Stimulated activated memory B cell treated with anti-CD40 and anti-IgM and Interleukin-4, amounts not matched to agents 10 μg/mL and 1 μg/mL and 100 μg/mL, for 72 hours (primary cell): ENCODE measurements around the gene ARIH2.

Source experiments
- ATAC-seq: fragments of 150-1000 bp; cut with Tn5 transposase; 2 replicates; pipeline ENCODE4 v1.10.0; 2021
- H3K27ac Mint-ChIP-seq: one replicate; pipeline ENCODE4 v1.8.0; 2022; ENCODE audit warnings: mild to moderate bottlenecking, mixed read lengths
- H3K27me3 Mint-ChIP-seq: one replicate; pipeline ENCODE4 v1.8.0; 2022; ENCODE audit warnings: mixed read lengths
- H3K36me3 Mint-ChIP-seq: one replicate; pipeline ENCODE4 v1.8.0; 2022; ENCODE audit warnings: mixed read lengths
- H3K4me1 Mint-ChIP-seq: one replicate; pipeline ENCODE4 v1.8.0; 2022; ENCODE audit warnings: mixed read lengths
- H3K4me3 Mint-ChIP-seq: one replicate; pipeline ENCODE4 v1.8.0; 2022; ENCODE audit warnings: mild to moderate bottlenecking, moderate library complexity, mixed read lengths
- H3K9me3 Mint-ChIP-seq: one replicate; pipeline ENCODE4 v1.8.0; 2022; ENCODE audit warnings: mixed read lengths

The ARIH2 gene

GRCh38 chr3:48949376-48949717, 30.7 kb downstream of the ARIH2 start:
- Mint-ChIP-seq H3K36me3 (peaks cover 24% of the 10 kb centered on the region), H3K9me3 (no peaks in the 10 kb centered on the region), H3K4me1 (peaks cover 53% of the 10 kb centered on the region), H3K27ac (peak overlapping the region; percentile 27), H3K27me3 (no peaks in the 10 kb centered on the region), H3K4me3 (no peak overlapping the region)
- no peak for ATAC-seq

- H3K4me3 Mint-ChIP-seq: no peak overlapping the region
- ATAC-seq: no peak
- H3K4me1 Mint-ChIP-seq: peaks cover 46% of the 10 kb centered on the region
- no peaks in the 10 kb centered on the region for H3K9me3 Mint-ChIP-seq
- H3K27ac Mint-ChIP-seq: peak overlapping the region; percentile 27
- no peaks in the 10 kb centered on the region for H3K27me3 Mint-ChIP-seq
- peaks cover 20% of the 10 kb centered on the region for H3K36me3 Mint-ChIP-seq
Measured at GRCh38 chr3:48950051-48950450, 31.4 kb downstream of the ARIH2 start.

DNA sequence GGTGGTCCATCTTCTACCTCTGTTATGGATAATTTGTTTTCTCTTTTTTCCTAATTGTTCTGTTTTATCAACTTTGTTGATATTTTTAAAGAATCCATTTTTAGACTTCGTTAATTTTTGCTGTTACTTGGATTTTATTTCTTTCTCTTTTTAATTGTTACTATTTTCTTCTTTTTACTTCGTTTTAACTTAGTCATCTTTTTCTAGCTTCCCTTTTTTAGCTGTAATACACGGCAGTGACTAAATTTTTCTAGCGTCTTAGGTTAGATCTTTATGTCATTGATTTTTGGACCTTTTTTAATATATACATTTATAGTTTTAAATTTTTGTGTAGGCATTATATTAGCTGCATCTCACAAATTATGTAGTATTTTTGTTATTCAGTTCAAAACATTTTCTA, 33.1 kb downstream of the ARIH2 start:
- Mint-ChIP-seq H3K27ac (no peak overlapping the region), H3K4me1 (peaks cover 35% of the 10 kb centered on the region), H3K27me3 (no peaks in the 10 kb centered on the region), H3K36me3 (peaks cover 22% of the 10 kb centered on the region), H3K4me3 (no peak overlapping the region), H3K9me3 (no peaks in the 10 kb centered on the region)
- no peak for ATAC-seq

GRCh38 chr3:48952510-48953118, 34.0 kb downstream of the ARIH2 start:
- Mint-ChIP-seq H3K9me3 (no peaks in the 10 kb centered on the region), H3K4me1 (peaks cover 32% of the 10 kb centered on the region), H3K27me3 (no peaks in the 10 kb centered on the region), H3K27ac (no peak overlapping the region), H3K4me3 (no peak overlapping the region), H3K36me3 (peaks cover 27% of the 10 kb centered on the region)
- peak; percentile 47 for ATAC-seq

GRCh38 chr3:48957006-48957705, 38.5 kb downstream of the ARIH2 start:
- no peaks in the 10 kb centered on the region for H3K9me3 Mint-ChIP-seq
- no peak overlapping the region for H3K27ac Mint-ChIP-seq
- no peaks in the 10 kb centered on the region for H3K27me3 Mint-ChIP-seq
- H3K4me3 Mint-ChIP-seq: no peak overlapping the region
- peaks cover 33% of the 10 kb centered on the region for H3K36me3 Mint-ChIP-seq
- no peak for ATAC-seq
- peaks cover 12% of the 10 kb centered on the region for H3K4me1 Mint-ChIP-seq

DNA sequence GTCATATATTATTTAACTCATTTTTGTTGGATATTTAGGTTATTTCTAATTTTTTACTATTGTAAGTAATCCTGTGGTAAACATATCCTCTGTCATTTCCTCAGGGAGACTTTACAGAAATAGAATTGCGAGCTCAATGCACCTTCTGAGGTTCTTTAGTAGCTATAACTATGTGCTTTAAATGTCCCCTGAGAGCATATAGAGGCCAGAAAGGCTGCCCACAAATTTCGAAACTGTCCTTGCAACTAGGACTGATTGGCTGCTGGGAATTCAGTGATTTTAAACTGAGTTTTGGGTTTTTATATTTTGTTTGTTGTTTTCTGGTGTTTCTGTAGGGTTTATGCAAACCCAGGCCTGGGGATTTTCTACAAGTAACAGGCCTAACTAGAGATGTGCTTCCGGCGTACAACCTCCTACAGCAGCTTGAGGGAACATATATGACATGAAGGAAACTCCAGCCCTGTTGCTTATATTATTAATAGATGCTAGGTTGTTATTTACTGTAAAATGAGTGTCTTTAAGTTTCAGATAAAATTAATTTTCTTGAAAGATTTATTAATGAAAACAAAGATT, 42.3 kb downstream of the ARIH2 start:
- Mint-ChIP-seq H3K9me3 (no peaks in the 10 kb centered on the region), H3K4me1 (no peaks in the 10 kb centered on the region), H3K27me3 (no peaks in the 10 kb centered on the region), H3K27ac (no peak overlapping the region), H3K4me3 (no peak overlapping the region), H3K36me3 (peaks cover 35% of the 10 kb centered on the region)
- no peak for ATAC-seq

DNA sequence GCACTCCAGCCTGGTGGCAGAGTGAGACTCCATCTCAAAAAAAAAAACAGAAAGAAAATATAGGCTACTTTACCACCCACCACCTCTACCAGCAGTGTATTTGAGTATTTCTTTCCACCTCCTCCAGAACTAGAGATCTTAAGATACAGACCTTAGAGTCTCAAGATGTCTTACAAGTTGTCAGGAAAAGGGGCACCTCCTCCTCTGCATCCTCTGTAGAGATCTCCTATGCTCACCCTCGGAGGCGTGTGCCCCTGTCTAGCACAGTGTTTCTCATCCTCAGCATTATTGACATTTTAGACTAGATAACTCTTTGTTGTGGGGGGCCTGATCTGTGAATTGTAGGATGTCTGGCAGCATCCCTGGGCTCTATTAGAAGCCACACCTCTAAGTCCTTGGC, 43.7 kb downstream of the ARIH2 start:
- H3K27ac Mint-ChIP-seq: no peak overlapping the region
- H3K27me3 Mint-ChIP-seq: no peaks in the 10 kb centered on the region
- H3K4me1 Mint-ChIP-seq: no peaks in the 10 kb centered on the region
- no peak for ATAC-seq
- no peak overlapping the region for H3K4me3 Mint-ChIP-seq
- peaks cover 35% of the 10 kb centered on the region for H3K36me3 Mint-ChIP-seq
- H3K9me3 Mint-ChIP-seq: no peaks in the 10 kb centered on the region

DNA sequence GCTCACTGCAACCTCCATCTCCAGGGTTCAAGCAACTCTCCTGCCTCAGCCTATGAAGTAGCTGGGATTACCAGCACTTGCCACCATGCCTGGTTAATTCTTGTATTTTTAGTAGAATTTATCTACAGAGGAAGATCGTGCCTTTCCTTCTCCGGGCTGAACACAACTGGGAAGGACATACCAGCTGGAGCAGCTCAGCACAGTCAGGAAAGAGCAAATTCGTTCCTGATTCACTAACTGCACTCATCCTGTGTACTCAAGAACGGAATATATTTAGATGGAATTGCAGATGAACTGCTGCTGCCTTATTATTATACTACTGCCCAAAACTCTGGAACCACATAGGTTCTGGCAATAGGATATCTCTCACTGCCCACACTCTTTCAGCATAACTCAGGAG, 44.3 kb downstream of the ARIH2 start:
- H3K27me3 Mint-ChIP-seq: no peaks in the 10 kb centered on the region
- peaks cover 32% of the 10 kb centered on the region for H3K36me3 Mint-ChIP-seq
- H3K9me3 Mint-ChIP-seq: no peaks in the 10 kb centered on the region
- no peak overlapping the region for H3K27ac Mint-ChIP-seq
- H3K4me1 Mint-ChIP-seq: no peaks in the 10 kb centered on the region
- no peak for ATAC-seq
- no peak overlapping the region for H3K4me3 Mint-ChIP-seq

GRCh38 chr3:48963591-48963990, 44.9 kb downstream of the ARIH2 start:
- Mint-ChIP-seq H3K4me3 (no peak overlapping the region), H3K27ac (no peak overlapping the region), H3K4me1 (no peaks in the 10 kb centered on the region), H3K36me3 (peaks cover 37% of the 10 kb centered on the region), H3K9me3 (no peaks in the 10 kb centered on the region), H3K27me3 (no peaks in the 10 kb centered on the region)
- no peak for ATAC-seq

DNA sequence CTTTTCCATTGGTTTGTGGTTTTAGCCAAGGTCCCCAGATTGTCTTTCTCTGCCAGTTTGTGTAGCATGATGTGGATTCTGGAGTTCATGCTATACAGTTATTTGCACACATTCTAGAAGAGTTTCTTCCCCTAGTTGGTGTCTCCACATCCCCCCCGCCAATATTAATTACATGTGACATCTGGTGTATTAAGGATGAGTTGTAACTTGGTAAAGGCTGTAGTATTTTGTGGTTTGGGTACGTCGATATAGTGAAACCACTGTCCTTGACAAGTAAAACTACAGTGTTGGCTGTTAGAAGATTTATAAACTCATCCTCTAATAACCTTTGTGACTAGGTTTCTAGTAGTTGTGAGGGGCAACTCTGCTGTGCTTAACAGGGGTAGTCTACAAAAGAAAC, 47.7 kb downstream of the ARIH2 start:
- Mint-ChIP-seq H3K27ac (no peak overlapping the region), H3K36me3 (peaks cover 61% of the 10 kb centered on the region), H3K4me1 (no peaks in the 10 kb centered on the region), H3K4me3 (no peak overlapping the region), H3K9me3 (no peaks in the 10 kb centered on the region), H3K27me3 (no peaks in the 10 kb centered on the region)
- ATAC-seq: no peak

DNA sequence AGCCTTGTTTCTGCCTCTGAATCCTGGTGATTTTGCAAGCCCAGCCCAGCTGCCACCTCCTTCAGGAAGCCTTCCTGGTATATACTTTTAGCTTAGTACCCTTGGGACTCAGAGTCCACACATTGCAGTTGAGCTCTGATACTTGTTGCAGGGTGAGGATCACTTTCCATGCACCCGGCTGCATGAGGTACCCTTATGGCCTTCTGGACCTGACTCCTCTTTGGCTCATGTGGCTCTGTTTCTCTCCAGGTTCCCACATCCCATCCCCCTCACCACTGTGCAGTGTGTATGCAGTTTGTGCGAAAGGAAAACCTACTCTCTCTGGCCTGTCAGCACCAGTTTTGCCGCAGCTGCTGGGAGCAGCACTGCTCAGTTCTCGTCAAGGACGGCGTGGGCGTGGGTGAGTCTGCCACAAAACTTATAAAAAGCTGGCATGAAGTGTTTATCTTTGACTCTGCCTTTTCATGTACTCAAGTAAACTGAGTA, 48.3 kb downstream of the ARIH2 start:
- Mint-ChIP-seq H3K36me3 (peaks cover 62% of the 10 kb centered on the region), H3K27ac (no peak overlapping the region), H3K4me3 (no peak overlapping the region), H3K4me1 (no peaks in the 10 kb centered on the region), H3K27me3 (no peaks in the 10 kb centered on the region), H3K9me3 (no peaks in the 10 kb centered on the region)
- ATAC-seq: no peak

DNA sequence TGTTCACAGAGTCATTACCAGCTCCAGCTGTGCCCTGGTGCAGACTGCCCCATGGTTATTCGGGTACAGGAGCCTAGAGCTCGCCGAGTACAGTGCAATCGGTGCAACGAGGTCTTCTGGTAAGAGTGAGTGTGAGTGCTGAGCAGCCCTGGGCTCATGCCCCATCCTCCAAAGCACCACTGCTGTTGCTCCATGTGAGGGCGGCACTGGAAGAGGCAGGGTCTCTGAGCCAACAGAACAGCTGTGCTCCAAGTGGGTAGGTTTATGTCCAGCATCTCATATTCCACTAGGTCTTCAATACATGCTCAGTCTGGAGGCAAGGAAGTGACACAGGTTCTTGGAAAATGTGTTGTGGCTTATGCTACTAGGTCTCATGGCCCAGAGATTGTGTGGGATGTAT, 51.9 kb downstream of the ARIH2 start:
- Mint-ChIP-seq H3K27ac (no peak overlapping the region), H3K9me3 (no peaks in the 10 kb centered on the region), H3K4me1 (no peaks in the 10 kb centered on the region), H3K27me3 (no peaks in the 10 kb centered on the region), H3K36me3 (peaks cover 67% of the 10 kb centered on the region), H3K4me3 (no peak overlapping the region)
- ATAC-seq: no peak

GRCh38 chr3:48974076-48974864, 55.6 kb downstream of the ARIH2 start:
- ATAC-seq: no peak
- Mint-ChIP-seq H3K9me3 (no peaks in the 10 kb centered on the region), H3K27ac (no peak overlapping the region), H3K27me3 (no peaks in the 10 kb centered on the region), H3K4me1 (no peaks in the 10 kb centered on the region), H3K36me3 (peaks cover 66% of the 10 kb centered on the region), H3K4me3 (no peak overlapping the region)

DNA sequence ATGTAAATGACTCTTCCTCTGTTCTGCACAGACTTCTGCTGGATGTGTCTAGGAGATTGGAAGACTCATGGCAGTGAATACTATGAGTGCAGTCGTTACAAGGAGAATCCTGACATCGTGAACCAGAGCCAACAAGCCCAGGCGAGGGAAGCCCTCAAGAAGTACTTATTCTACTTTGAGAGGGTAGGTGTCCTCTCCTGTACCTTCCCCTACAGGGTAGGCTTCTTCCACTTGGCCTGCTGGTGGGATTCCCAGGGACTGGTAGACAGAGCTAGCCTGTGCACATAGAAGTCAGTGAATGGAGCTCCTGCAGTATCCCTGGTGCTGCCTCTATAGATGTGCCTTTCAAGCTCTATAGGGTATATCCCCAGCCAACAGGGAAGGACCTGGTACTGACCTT, 60.8 kb downstream of the ARIH2 start:
- ATAC-seq: no peak
- no peaks in the 10 kb centered on the region for H3K4me1 Mint-ChIP-seq
- no peaks in the 10 kb centered on the region for H3K9me3 Mint-ChIP-seq
- no peak overlapping the region for H3K27ac Mint-ChIP-seq
- no peaks in the 10 kb centered on the region for H3K27me3 Mint-ChIP-seq
- H3K36me3 Mint-ChIP-seq: peaks cover 61% of the 10 kb centered on the region
- no peak overlapping the region for H3K4me3 Mint-ChIP-seq

- no peak for ATAC-seq
- H3K36me3 Mint-ChIP-seq: peaks cover 53% of the 10 kb centered on the region
- H3K27ac Mint-ChIP-seq: no peak overlapping the region
- H3K27me3 Mint-ChIP-seq: no peaks in the 10 kb centered on the region
- H3K4me1 Mint-ChIP-seq: no peaks in the 10 kb centered on the region
- H3K4me3 Mint-ChIP-seq: no peak overlapping the region
- H3K9me3 Mint-ChIP-seq: no peaks in the 10 kb centered on the region
Measured at GRCh38 chr3:48980295-48980694, 61.7 kb downstream of the ARIH2 start.
